Activated T-cell treated with anti-CD3 and anti-CD28 coated beads, Interleukin-2, amount 50 U/mL, for 1 hour (primary cell): ENCODE data around the gene SLC12A3.

ENCODE experiments used
- DNase-seq: peaks from one replicate; pipeline ENCODE4 v3.0.0-alpha.2; 2020

Gene SLC12A3

GRCh38 chr16:56895813-56896212 lies 30.8 kb downstream of the SLC12A3 start:
- no peak for DNase-seq

- no peak for DNase-seq
Measured at GRCh38 chr16:56896244-56896643, 31.2 kb downstream of the SLC12A3 start.

- no peak for DNase-seq
Measured at GRCh38 chr16:56897026-56897799, 32.2 kb downstream of the SLC12A3 start.

GRCh38 chr16:56898847-56899246 lies 33.8 kb downstream of the SLC12A3 start:
- no peak for DNase-seq

GRCh38 chr16:56903866-56904265 lies 38.9 kb downstream of the SLC12A3 start:
- DNase-seq = no peak

- DNase-seq = no peak
Measured at GRCh38 chr16:56907401-56907800, 42.4 kb downstream of the SLC12A3 start.

GRCh38 chr16:56909527-56909979 lies 44.5 kb downstream of the SLC12A3 start:
- DNase-seq = no peak

GRCh38 chr16:56910112-56910511 lies 45.1 kb downstream of the SLC12A3 start:
- no peak for DNase-seq

- no peak for DNase-seq
Measured at GRCh38 chr16:56910654-56911539, 45.9 kb downstream of the SLC12A3 start.

- DNase-seq = no peak
Measured at GRCh38 chr16:56911771-56912571, 47.0 kb downstream of the SLC12A3 start.

- DNase-seq = no peak
Measured at GRCh38 chr16:56912746-56913708, 48.0 kb downstream of the SLC12A3 start.

GRCh38 chr16:56914896-56915295 lies 49.9 kb downstream of the SLC12A3 start:
- no peak for DNase-seq

- DNase-seq = no peak
Measured at GRCh38 chr16:56915336-56916119, 50.5 kb downstream of the SLC12A3 start.

- no peak for DNase-seq
Measured at GRCh38 chr16:56916571-56917403, 51.8 kb downstream of the SLC12A3 start.

GRCh38 chr16:56918467-56919012 lies 53.5 kb downstream of the SLC12A3 start:
- DNase-seq = no peak

GRCh38 chr16:56919099-56919800 lies 54.2 kb downstream of the SLC12A3 start:
- DNase-seq = no peak

GRCh38 chr16:56921571-56921970 lies 56.6 kb downstream of the SLC12A3 start:
- no peak for DNase-seq

GRCh38 chr16:56923481-56924091 lies 58.6 kb downstream of the SLC12A3 start:
- DNase-seq = no peak

- DNase-seq = no peak
Measured at GRCh38 chr16:56927471-56927870, 62.5 kb downstream of the SLC12A3 start.
